ENCODE measurements around the gene GOLPH3L. TPM values are rescaled to one million over a fixed set of nuclear protein-coding genes. Genes with fewer than 3 reads are reported as not detected.

GOLPH3L gene
- total RNA-seq, 1 donor from 2014 or later, result 30.9 TPM

- Mint-ChIP-seq H3K4me1 (ENCODE audit: unreplicated experiment) (peaks cover 27% of the 10 kb centered on the region), H3K9me3 (no peaks in the 10 kb centered on the region), H3K27ac (peak overlapping the region; percentile 64), H3K4me3 (no peak overlapping the region), H3K36me3 (peaks cover 39% of the 10 kb centered on the region), H3K27me3 (no peaks in the 10 kb centered on the region)
- no peak for TF ChIP-seq CTCF (conservative IDR thresholded peaks at IDR 0.05)
- no peak for DNase-seq (ENCODE audit: extremely low spot score, unreplicated experiment)
These were observed 81.4 kb downstream of the GOLPH3L start for GRCh38 chr1:150615346-150616201.

GRCh38 chr1:150613061-150613920, 83.7 kb downstream of the GOLPH3L start:
- H3K4me3 Mint-ChIP-seq, result no peak overlapping the region
- no peak for TF ChIP-seq CTCF (conservative IDR thresholded peaks at IDR 0.05)
- no peaks in the 10 kb centered on the region for H3K9me3 Mint-ChIP-seq
- H3K27me3 Mint-ChIP-seq, result no peaks in the 10 kb centered on the region
- H3K4me1 Mint-ChIP-seq (ENCODE audit: unreplicated experiment), result peaks cover 18% of the 10 kb centered on the region
- H3K36me3 Mint-ChIP-seq, result peaks cover 30% of the 10 kb centered on the region
- DNase-seq (ENCODE audit: extremely low spot score, unreplicated experiment), result no peak
- H3K27ac Mint-ChIP-seq, result peak overlapping the region; percentile 63

- Mint-ChIP-seq H3K36me3 (peaks cover 27% of the 10 kb centered on the region), H3K27me3 (no peaks in the 10 kb centered on the region), H3K9me3 (no peaks in the 10 kb centered on the region), H3K4me1 (ENCODE audit: unreplicated experiment) (peaks cover 18% of the 10 kb centered on the region), H3K4me3 (no peak overlapping the region), H3K27ac (peak overlapping the region; percentile 88)
- TF ChIP-seq CTCF (conservative IDR thresholded peaks at IDR 0.05), result no peak
- no peak for DNase-seq (ENCODE audit: extremely low spot score, unreplicated experiment)
These were observed 85.0 kb downstream of the GOLPH3L start for GRCh38 chr1:150612014-150612345.

- no peak overlapping the region for H3K4me3 Mint-ChIP-seq
- no peaks in the 10 kb centered on the region for H3K9me3 Mint-ChIP-seq
- TF ChIP-seq CTCF (conservative IDR thresholded peaks at IDR 0.05), result no peak
- peaks cover 23% of the 10 kb centered on the region for H3K4me1 Mint-ChIP-seq (ENCODE audit: unreplicated experiment)
- H3K36me3 Mint-ChIP-seq, result peaks cover 15% of the 10 kb centered on the region
- no peak for DNase-seq (ENCODE audit: extremely low spot score, unreplicated experiment)
- no peak overlapping the region for H3K27ac Mint-ChIP-seq
- no peaks in the 10 kb centered on the region for H3K27me3 Mint-ChIP-seq
These were observed 86.4 kb downstream of the GOLPH3L start for GRCh38 chr1:150610576-150610975.

- TF ChIP-seq CTCF (conservative IDR thresholded peaks at IDR 0.05), result no peak
- Mint-ChIP-seq H3K36me3 (peaks cover 12% of the 10 kb centered on the region), H3K4me1 (ENCODE audit: unreplicated experiment) (peaks cover 26% of the 10 kb centered on the region), H3K9me3 (no peaks in the 10 kb centered on the region), H3K4me3 (no peak overlapping the region), H3K27ac (peak overlapping the region; percentile 88), H3K27me3 (no peaks in the 10 kb centered on the region)
- no peak for DNase-seq (ENCODE audit: extremely low spot score, unreplicated experiment)
These were observed 87.2 kb downstream of the GOLPH3L start for GRCh38 chr1:150609732-150610131.

All from type B pancreatic cell (in vitro differentiated cells).